GM12872 (cell line): Measurements from ENCODE around the gene TRIM2.

Source experiments
- TF ChIP-seq, protein P1 (sequence below): IDR thresholded peaks from 3 replicates; pipeline ENCODE4 v1.5.1; 2011; ENCODE audit warnings: low read depth, mild to moderate bottlenecking, low read length, moderate library complexity; ENCODE audit not compliant: insufficient read depth

Gene TRIM2

DNA sequence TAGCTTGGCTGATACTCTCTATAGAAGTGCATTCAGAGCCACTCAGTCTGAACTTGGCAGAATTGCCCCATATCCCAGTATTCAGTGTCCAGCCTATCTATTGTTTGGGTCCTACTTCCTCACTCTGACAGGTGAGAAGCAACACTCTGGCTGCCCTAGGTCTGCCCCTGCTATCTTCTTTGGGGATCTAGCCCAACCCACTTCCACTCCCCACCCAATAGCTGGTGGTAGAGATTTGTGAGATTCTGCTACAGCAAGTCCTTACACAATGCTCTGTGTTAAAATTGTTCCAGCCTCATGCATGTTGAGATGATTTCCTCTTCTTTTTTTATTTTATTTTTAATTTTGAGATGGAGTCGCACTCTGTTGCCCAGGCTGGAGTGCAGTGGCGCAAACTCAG is 67.6 kb downstream of the TRIM2 start:
- TF ChIP-seq, protein P1, sequence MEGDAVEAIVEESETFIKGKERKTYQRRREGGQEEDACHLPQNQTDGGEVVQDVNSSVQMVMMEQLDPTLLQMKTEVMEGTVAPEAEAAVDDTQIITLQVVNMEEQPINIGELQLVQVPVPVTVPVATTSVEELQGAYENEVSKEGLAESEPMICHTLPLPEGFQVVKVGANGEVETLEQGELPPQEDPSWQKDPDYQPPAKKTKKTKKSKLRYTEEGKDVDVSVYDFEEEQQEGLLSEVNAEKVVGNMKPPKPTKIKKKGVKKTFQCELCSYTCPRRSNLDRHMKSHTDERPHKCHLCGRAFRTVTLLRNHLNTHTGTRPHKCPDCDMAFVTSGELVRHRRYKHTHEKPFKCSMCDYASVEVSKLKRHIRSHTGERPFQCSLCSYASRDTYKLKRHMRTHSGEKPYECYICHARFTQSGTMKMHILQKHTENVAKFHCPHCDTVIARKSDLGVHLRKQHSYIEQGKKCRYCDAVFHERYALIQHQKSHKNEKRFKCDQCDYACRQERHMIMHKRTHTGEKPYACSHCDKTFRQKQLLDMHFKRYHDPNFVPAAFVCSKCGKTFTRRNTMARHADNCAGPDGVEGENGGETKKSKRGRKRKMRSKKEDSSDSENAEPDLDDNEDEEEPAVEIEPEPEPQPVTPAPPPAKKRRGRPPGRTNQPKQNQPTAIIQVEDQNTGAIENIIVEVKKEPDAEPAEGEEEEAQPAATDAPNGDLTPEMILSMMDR, result no peak

DNA sequence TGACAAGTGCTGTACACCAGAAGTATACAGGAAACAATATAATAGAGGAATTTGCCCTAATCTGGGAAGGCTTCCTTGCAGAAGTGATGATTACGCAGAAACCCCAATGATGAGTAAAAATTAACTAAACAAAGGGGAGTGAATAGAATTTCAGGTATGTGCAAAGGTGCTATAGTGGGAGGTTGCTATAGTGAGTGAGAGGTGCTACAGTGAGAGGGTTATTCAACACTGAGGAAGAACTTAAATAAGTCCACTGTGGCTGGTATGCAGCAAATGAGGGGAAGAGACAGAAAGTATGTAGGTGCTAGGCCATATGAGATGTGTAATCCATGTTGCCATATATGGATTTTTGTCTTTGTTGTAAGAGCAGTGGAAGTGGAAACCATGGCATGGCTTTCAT is 69.5 kb downstream of the TRIM2 start:
- TF ChIP-seq, protein P1, result no peak

- TF ChIP-seq, protein P1, result no peak
Observed at GRCh38 chr4:153274967-153275366, 70.7 kb downstream of the TRIM2 start.

DNA sequence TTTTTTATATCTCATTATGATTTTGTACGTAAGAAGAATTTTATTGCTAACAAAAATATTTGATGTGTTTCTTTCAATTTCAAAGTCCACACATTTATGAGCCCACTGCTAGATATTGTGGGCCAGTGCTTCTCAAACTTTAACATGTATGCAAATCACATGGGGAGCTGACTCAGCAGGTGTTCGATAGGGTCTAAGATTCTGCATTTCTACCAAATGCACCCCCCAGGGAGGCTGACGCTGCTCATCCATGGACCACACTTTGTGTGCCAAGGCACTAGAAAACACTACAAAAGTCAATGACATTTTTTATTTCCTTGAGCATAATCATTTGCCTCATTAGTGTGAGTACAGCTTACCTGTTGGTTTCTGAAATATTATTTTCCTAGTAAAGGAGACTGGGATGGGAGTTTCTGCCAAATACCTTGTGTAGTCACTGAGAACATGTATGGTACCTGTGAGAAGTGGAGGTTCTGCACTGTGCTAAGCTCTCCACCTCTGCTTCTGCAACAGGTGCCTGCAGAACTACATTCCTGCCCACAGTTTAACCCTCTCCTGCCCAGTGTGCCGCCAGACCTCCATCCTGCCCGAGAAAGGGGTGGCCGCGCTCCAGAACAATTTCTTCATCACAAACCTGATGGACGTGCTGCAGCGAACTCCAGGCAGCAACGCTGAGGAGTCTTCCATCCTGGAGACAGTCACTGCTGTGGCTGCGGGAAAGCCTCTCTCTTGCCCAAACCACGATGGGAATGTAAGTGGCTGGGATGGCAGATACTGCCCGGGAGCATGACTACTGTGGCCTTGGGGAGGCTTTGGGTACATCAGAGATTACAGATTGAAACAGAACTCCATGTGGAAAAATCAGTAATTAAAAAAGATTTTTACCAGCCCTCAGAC is 71.4 kb downstream of the TRIM2 start:
- TF ChIP-seq, protein P1, result no peak

- TF ChIP-seq, protein P1, result no peak
Observed at GRCh38 chr4:153276971-153277370, 72.7 kb downstream of the TRIM2 start.

GRCh38 chr4:153281476-153281875 is 77.2 kb downstream of the TRIM2 start:
- TF ChIP-seq, protein P1, result no peak

DNA sequence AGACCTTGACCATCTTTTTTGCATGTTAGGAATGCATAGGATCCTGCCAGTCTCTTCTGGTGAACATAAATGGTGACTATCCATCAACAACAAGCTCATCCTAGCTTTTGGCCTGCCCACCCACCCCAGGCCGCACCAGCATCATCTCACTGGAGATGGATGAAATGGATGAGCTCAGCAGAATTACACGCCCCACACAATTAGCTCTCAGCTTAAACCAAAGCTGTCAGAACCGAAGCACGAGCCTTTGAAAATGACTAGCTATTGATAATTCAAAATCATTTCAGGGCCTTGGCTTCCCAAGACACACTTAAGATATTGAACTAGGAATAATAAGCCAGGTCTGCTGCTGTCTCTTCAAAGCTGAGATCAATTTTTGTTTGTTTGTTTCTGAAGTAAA is 77.8 kb downstream of the TRIM2 start:
- TF ChIP-seq, protein P1, result no peak
